Endothelial cell of umbilical vein (primary cell): ENCODE results near the gene BRD3.

Experiments used
- CTCF ChIP-seq, 2 donors: IDR thresholded peaks; 1 replicate in 1 of 2; 2 replicates in 1 of 2; pipeline ENCODE4 v1.5.1; 2011; ENCODE audit warnings: low read length in 2 of 2, mild to moderate bottlenecking in 2 of 2, moderate library complexity in 2 of 2, control low read depth in 1 of 2, inconsistent platforms in 1 of 2, low read depth in 1 of 2; ENCODE audit not compliant: insufficient read depth in 1 of 2; ENCODE audit errors: extremely low read depth in 1 of 2
- EZH2 ChIP-seq: IDR thresholded peaks from 2 replicates; pipeline ENCODE4 v1.6.1; 2012; ENCODE audit warnings: borderline replicate concordance, low read depth, mild to moderate bottlenecking, moderate library complexity, low read length, inconsistent platforms; ENCODE audit not compliant: severe bottlenecking
- JUN ChIP-seq: IDR thresholded peaks from 2 replicates; pipeline ENCODE4 v1.6.1; 2011; ENCODE audit warnings: borderline replicate concordance, low read depth; ENCODE audit not compliant: insufficient read length, insufficient read depth
- MAX ChIP-seq: IDR thresholded peaks from 2 replicates; pipeline ENCODE4 v1.6.1; 2011; ENCODE audit not compliant: insufficient read depth, insufficient read length
- POLR2A ChIP-seq: IDR thresholded peaks from 2 replicates; pipeline ENCODE4 v1.6.1; 2012; ENCODE audit warnings: low read depth, mild to moderate bottlenecking, control low read depth, low read length
- POLR2AphosphoS5 ChIP-seq: IDR thresholded peaks from 2 replicates; pipeline ENCODE4 v1.6.1; 2012; ENCODE audit warnings: low read depth, mild to moderate bottlenecking, control low read depth, low read length, moderate library complexity; ENCODE audit not compliant: insufficient read depth

GRCh38 chr9:133999851-134000265 lies 68.0 kb downstream of the BRD3 start:
- no peak for TF ChIP-seq CTCF (IDR thresholded peaks at IDR 0.05; ENCODE audit: extremely low read depth in 1 of 2, insufficient read depth in 1 of 2, low read depth in 1 of 2, low read length in 2 of 2)
- TF ChIP-seq POLR2A = no peak
- no peak for TF ChIP-seq EZH2
- TF ChIP-seq POLR2AphosphoS5 = no peak
- TF ChIP-seq JUN = no peak
- no peak for TF ChIP-seq MAX
